Measurements from ENCODE around the gene SDCCAG8. TPM values are rescaled to one million over a fixed set of nuclear protein-coding genes. Genes with fewer than 3 reads are reported as not detected.
A peak's percentile ranks its signal among the peaks of the same experiment; 100 is the strongest.

Gene SDCCAG8
- total RNA-seq, 2 donors from 2014 or later, result 29.0 to 34.5 TPM

- peaks cover 15% of the 10 kb centered on the region for H3K36me3 ChIP-seq
- no peaks in the 10 kb centered on the region for H3K27me3 ChIP-seq
- no peak for DNase-seq (ENCODE audit: low spot score)
- H3K27ac ChIP-seq, result no peak overlapping the region
- H3K9me3 ChIP-seq, result peaks cover 0 to 10% of the 10 kb centered on the region in 2 donors
- H3K4me1 ChIP-seq, result no peaks in the 10 kb centered on the region
- H3K4me3 ChIP-seq, result no peak overlapping the region
- no peak for TF ChIP-seq CTCF (IDR thresholded peaks at IDR 0.05)
Observed at GRCh38 chr1:243275316-243275715, 19.5 kb downstream of the SDCCAG8 start.

- no peak for TF ChIP-seq CTCF (IDR thresholded peaks at IDR 0.05)
- H3K27ac ChIP-seq, result no peak overlapping the region
Observed at GRCh38 chr1:243280571-243281129, 24.8 kb downstream of the SDCCAG8 start.

GRCh38 chr1:243281672-243282071 lies 25.8 kb downstream of the SDCCAG8 start:
- Histone ChIP-seq H3K27me3 (no peaks in the 10 kb centered on the region), H3K27ac (no peak overlapping the region), H3K36me3 (peaks cover 36% of the 10 kb centered on the region), H3K4me1 (peaks cover 0 to 3% of the 10 kb centered on the region in 2 donors), H3K9me3 (peaks cover 0 to 10% of the 10 kb centered on the region in 2 donors), H3K4me3 (no peak overlapping the region)
- no peak for DNase-seq (ENCODE audit: low spot score)
- no peak for TF ChIP-seq CTCF (IDR thresholded peaks at IDR 0.05)

More at GRCh38 chr1:243280571-243281129, 24.8 kb downstream of the SDCCAG8 start:
- H3K4me3 ChIP-seq, result no peak overlapping the region
- no peak for DNase-seq (ENCODE audit: low spot score)
- no peaks in the 10 kb centered on the region for H3K27me3 ChIP-seq
- peaks cover 29% of the 10 kb centered on the region for H3K36me3 ChIP-seq
- H3K4me1 ChIP-seq, result no peaks in the 10 kb centered on the region
- peaks cover 0 to 10% of the 10 kb centered on the region in 2 donors for H3K9me3 ChIP-seq

- Histone ChIP-seq H3K4me3 (no peak overlapping the region), H3K27me3 (no peaks in the 10 kb centered on the region), H3K27ac (peak overlapping the region; percentile 43 to 49), H3K4me1 (peaks cover 0 to 5% of the 10 kb centered on the region in 2 donors), H3K36me3 (peaks cover 38% of the 10 kb centered on the region), H3K9me3 (no peaks in the 10 kb centered on the region)
- TF ChIP-seq CTCF (IDR thresholded peaks at IDR 0.05), result no peak
- no peak for DNase-seq (ENCODE audit: low spot score)
Observed at GRCh38 chr1:243286409-243287122, 30.7 kb downstream of the SDCCAG8 start.

- Histone ChIP-seq H3K27me3 (no peaks in the 10 kb centered on the region), H3K9me3 (no peaks in the 10 kb centered on the region), H3K36me3 (peaks cover 35% of the 10 kb centered on the region), H3K27ac (peak overlapping the region; percentile 43 to 49), H3K4me3 (no peak overlapping the region), H3K4me1 (peaks cover 0 to 5% of the 10 kb centered on the region in 2 donors)
- TF ChIP-seq CTCF (IDR thresholded peaks at IDR 0.05), result no peak
- no peak for DNase-seq (ENCODE audit: low spot score)
Observed at GRCh38 chr1:243287123-243287460, 31.3 kb downstream of the SDCCAG8 start.
